CD4-positive, alpha-beta T cell treated with Interleukin-15 for 4 hours (primary cell): ENCODE data around the gene TEF.
A peak's percentile ranks its signal among the peaks of the same experiment; 100 is the strongest.

Experiments used
- DNase-seq: peaks from one replicate; pipeline ENCODE4 v3.0.0-alpha.2; 2020; ENCODE audit warnings: low spot score

TEF gene

DNA sequence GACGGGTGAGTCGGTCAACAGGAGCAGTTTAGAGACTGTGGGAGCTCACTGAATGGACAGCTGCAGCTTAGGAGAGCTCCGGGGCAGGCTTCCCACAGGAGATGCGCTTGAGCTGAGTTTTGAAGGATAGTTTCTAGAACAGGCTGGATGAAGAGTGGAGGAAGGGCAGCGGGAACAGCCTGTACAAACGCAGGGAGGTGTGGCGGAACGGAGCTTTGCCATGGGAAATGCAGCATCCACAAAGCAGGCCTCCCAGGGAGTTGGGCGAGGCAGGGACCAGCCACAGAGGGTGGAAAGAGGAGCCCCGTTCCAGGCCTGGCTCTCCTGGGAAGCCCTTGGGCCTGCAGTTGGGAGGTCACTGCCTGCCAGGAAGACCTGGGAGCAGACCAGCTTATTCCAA is 26.8 kb upstream of the TEF start:
- no peak for DNase-seq

DNA sequence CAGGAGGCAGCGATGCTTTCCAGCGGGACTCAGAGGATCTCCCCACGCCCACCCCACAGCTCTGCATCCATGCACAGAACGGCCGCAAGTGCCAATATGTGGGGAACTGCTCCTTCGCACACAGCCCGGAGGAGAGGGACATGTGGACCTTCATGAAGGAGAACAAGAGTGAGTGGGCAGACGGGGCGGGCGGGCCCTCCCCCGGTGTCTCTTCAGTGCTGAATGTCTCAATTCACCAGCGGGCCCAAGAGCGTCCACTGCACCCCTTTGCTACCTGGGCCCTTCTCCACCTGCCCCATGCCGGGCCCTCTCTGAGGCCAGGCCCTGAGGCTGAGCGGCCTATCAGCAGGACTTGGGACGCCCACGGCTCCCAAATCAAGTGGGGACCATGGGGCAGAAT is 25.8 kb upstream of the TEF start:
- DNase-seq, result no peak

DNA sequence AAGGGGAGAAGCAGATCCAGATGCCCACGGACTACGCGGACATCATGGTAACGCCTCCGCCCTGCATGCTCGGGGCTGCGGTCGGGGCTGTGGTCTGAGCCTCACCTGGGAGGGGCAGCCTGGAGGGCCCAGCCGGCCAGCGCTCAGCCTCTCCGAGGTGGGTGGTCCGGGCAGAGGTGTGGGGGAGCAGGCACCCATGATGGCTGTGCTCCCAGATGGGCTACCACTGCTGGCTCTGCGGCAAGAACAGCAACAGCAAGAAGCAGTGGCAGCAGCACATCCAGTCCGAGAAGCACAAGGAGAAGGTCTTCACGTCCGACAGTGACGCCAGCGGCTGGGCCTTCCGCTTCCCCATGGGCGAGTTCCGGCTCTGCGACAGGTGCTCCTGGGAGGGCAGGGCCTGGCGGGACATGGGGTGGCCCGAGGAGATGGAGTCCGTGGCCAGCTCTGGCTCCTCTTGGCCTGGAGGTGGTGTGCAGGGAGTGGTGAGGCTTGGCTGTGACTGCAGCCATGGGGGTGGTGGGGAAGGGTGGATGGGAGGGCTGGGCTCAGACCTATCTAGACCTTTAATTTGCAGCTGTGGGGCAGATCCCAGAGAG is 25.2 kb upstream of the TEF start:
- DNase-seq, result no peak

DNA sequence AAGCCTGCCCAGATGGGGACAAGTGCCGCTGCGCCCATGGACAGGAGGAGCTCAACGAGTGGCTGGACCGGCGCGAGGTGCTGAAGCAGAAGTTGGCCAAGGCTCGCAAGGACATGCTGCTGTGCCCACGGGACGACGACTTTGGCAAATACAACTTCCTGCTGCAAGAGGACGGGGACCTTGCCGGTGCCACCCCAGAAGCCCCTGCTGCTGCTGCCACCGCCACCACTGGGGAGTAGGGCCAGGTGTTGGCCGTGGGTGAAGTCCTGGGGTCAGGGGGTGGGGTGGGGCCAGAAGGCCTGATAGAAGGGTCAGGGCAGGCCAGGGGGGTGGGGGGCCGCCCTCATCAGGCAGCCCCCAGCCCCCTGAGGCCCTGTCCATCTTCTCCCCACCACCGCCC is 24.6 kb upstream of the TEF start:
- no peak for DNase-seq

DNA sequence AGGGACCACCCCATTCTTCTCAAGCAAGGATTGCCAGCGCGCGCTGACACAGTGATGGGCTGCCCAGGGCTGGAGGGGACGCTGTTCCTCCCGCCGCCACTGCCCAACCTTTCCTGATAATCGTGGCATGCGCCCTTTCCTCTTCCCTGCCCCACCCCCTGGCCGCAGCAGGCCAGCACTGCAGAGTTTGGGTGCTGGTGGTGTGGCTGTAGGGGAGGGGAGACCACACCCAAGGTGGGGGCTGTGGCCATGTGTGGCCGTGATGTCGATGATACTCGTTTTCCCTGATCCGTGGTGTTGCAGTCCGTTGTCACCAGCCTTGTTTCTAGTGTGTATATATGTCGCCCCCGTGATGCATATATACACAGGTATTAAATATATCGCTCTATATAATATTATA is 22.8 kb upstream of the TEF start:
- no peak for DNase-seq

DNA sequence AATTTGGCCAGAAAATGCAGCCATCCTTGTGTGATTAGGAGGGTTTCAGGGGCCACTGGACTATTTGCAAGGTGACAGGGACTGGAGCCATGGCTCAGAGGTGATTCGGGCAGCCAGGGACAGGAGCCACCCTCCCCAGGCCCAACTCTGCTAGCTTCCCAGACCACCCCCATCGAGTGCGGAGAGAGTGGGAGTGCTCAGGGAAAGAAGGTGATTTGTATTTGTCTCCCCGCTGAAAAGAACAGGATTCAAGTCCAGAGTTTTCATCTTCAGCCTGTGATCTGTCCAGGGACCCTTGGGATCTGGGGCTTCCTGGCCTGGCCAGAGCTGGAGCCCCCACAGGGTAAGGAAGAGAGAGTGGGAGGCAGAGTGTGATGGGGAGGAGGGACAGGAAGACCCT is 22.4 kb upstream of the TEF start:
- no peak for DNase-seq

DNA sequence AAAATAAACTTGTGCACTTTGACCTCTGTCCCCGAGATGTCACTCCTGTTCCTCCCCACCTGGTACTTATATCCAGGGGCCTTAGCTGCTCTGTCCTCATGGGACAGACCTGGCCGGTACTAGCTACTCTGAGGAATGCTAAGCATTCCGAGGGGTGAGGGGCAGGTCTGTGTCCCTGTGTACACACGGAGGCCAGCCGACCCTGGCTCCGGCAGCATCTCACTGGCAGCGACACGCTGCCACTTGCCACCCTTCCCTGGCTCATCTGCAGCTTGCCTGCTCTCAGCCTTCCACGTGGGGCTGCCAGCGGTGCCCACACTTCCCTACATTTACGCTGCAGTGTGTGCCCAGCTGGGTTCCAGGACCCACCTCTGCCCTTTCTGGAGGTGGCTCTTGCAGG is 21.6 kb upstream of the TEF start:
- DNase-seq, result no peak

DNA sequence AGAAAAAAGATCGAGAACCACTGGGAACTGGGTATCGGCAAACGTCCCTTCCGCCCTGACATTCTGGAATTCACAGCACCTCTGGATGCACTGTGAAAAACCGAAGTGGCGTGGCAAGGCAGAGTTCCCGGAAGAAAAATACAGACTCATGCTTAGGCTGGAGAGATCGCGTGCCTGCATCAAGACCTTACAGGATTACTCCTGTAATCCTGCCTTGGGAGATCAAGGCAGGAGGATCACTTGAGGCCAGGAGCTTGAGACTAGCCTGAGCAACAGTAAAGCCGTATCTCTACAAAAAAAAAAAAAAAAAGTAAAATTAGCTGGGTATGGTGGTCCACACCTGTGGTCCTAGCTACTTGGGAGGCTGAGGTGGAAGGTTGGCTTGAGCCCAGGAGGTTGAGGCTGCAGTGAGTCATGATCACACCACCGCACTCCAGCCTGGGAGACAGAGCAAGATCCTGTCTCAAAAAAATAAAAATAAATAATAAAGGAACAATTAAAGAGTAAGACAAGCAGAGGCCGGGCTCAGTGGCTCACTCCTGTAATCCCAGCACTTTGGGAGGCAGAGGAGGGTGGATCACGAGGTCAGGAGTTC is 19.9 kb upstream of the TEF start:
- DNase-seq, result no peak

DNA sequence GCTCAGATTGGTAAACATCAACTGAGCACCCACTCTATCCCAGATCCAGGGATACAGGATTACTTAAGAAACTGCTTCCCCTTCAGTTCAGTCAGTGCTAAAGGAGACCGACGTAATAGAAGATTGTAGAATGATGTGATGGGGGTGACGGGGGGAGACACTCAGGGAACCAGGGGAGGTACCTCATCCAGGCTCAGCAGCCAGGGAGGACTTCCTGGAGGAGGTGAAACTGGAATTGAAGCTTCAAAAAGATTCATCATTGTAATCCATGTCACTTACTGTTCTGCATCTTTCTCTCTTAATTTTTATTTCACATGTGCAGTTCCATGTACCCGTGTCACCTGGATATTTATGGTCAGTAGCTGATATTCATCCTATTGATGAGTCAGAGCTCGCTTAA is 19.1 kb upstream of the TEF start:
- DNase-seq, result no peak

DNA sequence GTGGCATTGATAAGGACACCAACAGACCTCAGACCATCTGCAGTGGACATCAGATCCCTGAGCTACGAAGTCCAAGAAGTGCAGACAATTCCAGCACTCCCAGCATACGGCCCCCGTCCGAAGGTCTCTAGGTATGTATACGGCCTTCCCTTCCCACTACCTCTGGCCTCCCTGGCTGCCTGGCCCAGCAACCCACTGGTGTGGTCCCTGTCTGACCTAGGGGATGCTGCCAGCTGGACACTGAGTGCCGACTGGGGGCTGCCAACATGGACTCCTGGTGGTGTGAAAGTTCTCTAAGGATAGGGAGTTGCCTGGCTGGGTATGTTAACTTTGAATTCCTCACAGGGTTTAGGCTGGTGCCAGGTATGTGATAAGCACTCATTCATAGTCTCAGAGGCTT is 17.5 kb upstream of the TEF start:
- no peak for DNase-seq

DNA sequence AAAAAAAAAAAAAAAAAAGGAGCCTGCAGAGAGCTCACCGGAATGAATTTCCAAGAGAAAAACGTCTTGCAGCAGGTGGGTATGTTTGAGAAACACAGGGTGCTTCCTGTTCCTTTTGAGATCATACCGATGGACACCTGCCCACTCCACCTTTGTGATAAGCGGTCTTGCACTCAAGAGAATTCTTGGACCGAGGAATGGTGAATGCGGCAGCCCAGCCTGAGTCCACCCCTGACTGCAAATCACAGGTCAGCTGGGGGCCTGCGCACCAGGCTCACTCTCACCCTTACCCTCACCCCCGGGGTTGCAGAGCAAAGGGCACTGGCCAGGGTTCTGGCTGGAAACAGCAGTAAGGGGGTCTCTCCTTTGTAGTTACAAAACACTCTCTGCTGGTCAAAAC is 16.8 kb upstream of the TEF start:
- no peak for DNase-seq

DNA sequence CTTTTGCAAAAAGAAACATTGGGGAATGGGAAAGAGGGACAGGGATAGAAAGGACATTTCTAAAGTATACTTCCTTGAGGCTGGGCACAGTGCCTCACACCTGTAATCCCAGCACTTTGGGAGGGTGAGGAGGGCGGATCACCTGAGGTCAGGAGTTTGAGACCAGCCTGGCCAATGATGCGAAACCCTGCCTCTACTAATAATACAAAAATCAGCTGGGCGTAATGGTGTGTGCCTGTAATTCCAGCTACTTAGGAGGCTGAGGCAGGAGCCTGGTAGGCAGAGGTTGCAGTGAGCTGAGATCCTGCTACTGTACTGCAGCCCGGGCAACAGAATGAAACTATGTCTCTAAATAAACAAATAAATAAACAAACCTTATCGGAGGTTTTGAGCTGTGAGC is 16.3 kb upstream of the TEF start:
- DNase-seq, result no peak

DNA sequence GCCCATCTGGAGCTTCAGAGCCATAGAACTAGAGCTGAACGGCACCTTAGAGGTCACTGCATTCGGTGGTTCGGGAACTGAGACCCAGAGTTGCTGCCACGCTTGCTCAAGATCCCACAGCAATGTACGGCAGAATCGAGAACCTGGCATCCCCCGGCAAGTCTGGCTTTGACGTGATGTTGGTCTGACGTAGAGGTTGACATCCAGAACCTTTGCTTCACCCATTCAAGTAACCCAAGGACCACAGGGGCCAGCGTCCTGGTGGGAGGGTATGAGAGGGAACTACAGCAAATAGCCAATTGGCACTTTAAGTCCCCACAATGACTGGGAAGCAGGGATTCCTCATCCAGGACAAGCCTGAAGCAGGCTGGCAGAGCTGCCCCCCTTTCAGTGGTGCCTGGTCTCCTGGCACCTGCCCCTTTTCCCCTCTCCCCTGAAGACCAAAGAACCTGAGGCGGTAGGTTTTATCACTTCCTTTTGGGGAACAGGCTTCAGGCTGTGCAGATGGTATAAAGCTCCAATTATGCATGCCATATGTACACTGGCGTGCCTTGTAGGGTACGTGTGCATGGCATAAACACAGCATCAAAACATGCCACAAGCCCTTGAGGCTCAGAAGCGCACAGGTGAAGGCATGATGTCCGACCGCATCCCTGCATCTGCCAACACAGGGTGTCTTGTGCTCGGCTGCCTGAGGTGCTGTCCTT is 15.3 kb upstream of the TEF start:
- DNase-seq, result no peak

DNA sequence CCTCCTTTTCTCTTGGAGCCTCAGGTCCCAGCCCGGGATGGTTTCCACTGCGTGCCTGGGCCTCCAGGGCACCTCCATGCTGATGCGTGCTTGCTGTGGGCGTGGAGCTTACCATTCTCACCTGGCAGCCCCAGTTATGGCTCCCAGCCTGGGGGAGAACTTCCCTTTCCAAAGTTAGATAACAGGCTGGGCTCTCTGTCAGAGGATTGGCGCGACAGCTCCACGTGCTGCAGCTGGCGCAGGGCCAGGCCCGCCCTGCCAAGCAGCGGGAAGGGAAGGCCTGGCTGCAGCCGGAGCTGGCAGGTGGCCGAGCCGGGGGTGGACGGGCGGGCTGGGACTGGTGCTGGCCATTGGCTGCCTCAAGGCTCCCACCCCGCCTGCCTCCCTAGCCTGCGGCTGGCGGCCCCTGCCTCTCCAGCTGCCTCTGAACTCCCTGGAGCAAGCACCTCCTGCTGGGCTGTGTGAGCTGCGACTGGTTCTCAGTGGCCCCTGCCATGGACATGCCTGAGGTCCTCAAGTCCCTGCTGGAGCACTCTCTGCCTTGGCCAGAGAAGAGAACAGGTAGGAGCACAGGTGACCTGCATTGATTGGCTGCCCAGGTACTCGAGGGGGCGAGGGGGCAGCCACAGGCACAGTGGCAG is 14.6 kb upstream of the TEF start:
- no peak for DNase-seq

DNA sequence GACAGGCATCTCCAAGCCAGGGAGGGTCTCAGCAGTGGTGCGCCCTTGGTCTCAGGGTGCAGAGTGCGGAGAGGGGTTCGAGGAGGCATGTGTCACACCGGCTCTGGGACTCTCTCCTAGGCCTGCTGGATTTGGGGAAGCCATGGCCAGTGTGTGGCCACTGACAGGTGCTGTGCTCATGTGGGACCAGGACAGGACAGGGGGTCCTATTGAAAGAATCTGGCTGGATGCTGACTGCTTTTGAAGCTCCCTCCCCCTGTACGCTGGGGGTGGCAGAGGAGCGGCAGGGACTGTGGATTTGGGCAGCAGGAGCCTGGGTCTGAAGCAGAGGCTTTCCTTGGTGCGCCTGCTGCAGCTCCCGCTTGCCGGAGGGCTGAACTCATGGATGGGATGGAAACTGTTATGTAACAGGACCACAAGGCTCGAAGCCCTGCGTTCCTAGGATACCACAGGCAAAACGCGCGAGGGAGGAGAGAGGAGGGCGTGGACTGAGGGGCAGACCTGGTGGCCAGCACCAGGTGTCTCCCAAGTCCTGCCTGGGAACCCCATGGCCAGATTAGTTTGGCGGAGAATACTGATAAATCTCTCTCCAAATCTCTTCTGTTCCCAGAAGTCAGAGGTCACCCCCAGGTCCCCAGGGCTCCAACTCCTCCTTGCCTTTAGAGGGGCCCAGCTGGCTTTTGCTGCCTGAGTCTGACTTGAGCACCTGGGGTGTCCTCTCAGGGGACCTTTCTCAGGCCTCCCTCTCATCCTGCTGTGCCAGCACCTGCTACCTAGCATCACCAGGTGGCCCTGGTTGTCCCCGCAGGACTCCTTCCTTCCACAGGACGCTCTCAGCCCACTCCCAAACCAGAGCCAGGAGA is 13.8 kb upstream of the TEF start:
- DNase-seq, result no peak

DNA sequence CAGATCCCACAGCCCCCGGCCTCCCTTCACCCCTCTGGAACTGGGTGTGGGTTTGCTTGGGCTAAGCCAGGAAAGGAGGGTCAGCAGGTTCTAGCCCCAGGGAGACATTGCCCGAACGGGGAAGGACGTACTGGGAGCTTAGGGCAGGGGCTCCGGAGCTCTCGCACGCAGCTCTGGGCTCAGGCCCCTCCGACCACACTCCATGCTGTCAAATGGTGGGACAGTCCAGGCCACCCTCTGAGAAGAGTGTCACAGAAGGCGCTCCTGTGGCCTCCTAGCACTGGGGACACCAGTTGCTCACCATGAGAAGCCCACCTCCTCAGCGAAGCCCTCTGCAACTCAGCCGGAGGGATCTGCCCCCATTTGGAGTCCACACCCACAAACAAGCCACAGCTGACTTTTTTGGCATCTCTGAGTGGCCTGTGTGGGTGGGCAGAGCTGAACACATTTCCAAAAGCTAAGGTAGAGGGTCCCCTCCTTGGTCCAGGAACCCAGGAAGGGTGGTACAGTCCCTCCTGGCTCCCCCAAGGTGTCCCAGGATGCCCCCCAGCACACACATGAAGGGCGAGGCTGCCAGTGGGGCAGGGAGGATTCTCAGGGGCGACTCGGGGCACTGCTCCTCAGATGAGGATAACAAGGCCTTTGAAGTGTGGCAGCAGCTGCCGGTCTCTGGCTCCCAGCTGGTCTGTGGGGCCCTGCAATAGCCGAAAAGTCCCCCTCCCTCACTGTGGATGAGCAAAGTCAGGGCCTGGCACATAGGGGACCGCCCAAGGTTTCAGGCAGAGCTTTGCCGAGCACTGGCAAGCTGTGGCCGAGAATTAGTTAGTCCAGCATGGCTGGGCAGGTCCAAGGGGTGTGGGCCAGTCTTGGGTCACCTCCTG is 13.0 kb upstream of the TEF start:
- no peak for DNase-seq

DNA sequence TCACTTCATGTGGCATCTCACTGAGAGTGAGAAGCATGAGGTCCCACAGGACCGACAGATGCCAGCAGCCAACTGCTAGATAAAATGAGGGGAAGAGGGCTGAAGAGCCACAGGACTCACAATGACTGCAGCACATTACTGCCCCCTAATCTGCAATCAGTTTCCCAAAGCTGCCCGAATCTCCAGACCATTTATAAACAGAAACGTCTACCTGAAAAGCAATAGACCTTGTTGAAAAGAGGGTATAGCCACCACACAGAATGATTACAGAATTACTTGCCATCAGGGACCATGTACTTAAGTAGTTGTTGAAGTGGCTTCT is 12.4 kb upstream of the TEF start:
- DNase-seq, result no peak

DNA sequence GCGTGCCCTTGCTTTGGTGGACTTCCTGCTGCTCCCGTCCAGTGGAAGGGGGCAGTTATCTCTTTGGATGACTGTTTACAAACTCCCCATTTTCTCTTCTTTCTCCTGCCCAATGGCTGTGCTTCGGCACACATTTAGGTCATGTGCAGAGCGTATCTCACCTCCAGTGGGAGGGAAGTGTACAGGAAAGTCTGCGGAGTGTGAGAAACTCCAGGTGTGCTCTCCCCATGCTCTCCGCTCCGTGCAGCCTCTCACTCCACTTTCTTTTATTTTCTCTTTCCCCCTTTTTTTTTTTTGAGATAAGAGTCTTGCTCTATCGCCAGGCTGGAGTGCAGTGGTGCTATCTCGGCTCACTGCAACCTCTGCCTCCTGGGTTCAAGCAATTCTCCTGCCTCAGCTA is 11.9 kb upstream of the TEF start:
- DNase-seq, result no peak

DNA sequence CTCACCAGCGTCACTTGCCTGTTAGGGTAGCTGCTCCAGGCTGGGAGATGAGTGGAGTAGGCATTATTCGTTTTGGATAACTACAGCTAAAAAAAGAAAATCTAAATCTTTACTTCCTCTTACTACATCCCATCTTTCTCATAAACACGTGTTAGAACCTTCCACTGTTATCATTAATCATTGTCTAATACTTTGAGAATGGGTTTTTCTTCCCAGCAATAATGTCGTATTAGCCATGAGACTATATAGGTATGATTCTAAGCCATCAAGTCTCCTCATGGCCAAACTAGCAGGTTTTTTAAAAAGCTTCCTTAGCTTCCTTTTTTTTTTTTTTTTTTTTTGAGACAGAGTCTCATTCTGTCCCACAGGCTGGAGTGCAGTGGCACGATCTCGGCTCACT is 3.9 kb upstream of the TEF start:
- DNase-seq, result no peak

DNA sequence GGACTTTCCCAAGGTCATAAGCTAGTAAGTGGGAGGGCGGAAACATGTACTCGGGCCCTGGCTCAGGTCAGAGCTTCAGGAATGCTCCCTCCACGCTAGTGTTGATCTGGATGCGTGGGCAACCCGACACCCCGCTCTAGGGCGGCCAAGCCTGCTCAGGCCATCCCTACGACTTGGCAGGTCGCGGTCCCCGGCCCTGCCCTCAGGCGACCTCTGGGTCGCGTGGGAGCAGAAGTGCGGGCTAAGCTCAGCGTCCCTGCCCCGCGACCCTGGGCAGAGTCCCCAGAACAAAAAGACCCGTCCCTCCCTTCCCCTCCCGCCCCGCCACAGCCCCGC is 781 bp upstream of the TEF start:
- peak; percentile 4 for DNase-seq

DNA sequence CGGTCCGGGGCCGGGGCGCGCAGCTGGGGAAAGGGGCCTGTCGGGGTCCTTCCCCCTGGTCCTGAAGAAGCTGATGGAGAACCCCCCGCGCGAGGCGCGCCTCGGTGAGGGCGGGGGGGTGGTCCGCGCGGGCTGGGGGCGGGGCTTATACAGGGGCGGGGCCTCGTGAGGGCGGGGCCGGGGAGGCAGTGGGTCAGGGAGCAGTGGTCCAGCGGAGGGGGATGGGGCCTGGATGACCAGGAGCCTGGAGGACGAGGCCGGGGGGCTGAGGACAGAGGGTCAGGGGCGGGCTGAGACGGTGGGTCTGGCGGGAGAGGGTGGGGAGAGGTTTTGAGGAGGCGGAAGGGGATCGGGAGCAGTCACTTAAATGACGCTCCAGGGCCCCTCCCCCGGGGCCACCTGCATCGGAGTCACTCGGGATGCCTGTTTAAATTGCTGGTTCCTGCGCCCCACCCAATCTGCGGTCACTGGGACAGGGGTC is 396 bp downstream of the TEF start:
- DNase-seq, result peak; percentile 38

DNA sequence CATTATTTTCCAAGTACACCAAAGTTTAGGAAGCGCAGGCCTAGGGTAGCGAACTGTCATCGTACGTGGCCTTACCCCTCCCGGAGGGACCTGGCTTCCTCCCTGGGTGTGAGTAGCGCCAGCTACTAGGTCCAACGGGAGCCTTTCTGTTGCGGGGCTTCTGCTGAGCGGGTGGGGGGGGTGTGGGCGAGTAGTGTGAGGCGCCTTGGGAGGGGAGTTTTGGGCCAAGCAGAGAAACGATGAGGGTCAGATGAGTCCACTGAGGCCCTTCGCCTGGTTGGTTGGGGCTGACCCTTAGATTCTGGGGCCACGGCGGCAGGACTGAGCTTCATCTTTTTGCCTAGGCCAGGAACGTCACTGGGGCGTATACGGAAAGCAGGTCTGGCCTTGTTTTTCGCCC is 868 bp downstream of the TEF start:
- no peak for DNase-seq
